ENCODE data around the gene MRPL28. TPM values are rescaled to one million over a fixed set of nuclear protein-coding genes. Genes with fewer than 3 reads are reported as not detected.

MRPL28 gene
- total RNA-seq, 4 donors from 2014 or later = 57.9 to 68.2 (median 63.0) TPM

GRCh38 chr16:354291-354881, 16.0 kb downstream of the MRPL28 start:
- Histone ChIP-seq H3K4me1 (peaks cover 9 to 48% (median 22%) of the 10 kb centered on the region in 3 donors), H3K9me3 (no peaks in the 10 kb centered on the region), H3K27me3 (no peaks in the 10 kb centered on the region), H3K27ac (peak overlapping the region; percentile 88 to 95 (median 90)), H3K36me3 (no peaks in the 10 kb centered on the region), H3K4me3 (peak overlapping the region in 1 of 4 donors; percentile 75)
- no peak for DNase-seq
- intact Hi-C loops (cut with DNase I) = no loop called here
- 50 to 60% methylated on average over 5 to 8 of the region's 12 CpGs for WGBS, 2 donors
- peak in 1 of 4 donors; percentile 16 for TF ChIP-seq POLR2A (IDR thresholded peaks at IDR 0.05)
- TF ChIP-seq CTCF (IDR thresholded peaks at IDR 0.05) = no peak

GRCh38 chr16:353404-354290, 16.7 kb downstream of the MRPL28 start:
- no peak for TF ChIP-seq POLR2A (IDR thresholded peaks at IDR 0.05)
- no peak for TF ChIP-seq CTCF (IDR thresholded peaks at IDR 0.05)
- Histone ChIP-seq H3K4me3 (peak overlapping the region; percentile 48 to 90 (median 63)), H3K4me1 (peaks cover 9 to 48% (median 22%) of the 10 kb centered on the region in 3 donors), H3K9me3 (no peaks in the 10 kb centered on the region), H3K36me3 (no peaks in the 10 kb centered on the region), H3K27ac (peak overlapping the region; percentile 88 to 95 (median 90)), H3K27me3 (no peaks in the 10 kb centered on the region)
- intact Hi-C loops (cut with DNase I) = no loop called here
- 51 to 86% methylated on average over 6 to 10 of the region's 25 CpGs for WGBS, 2 donors
- DNase-seq = no peak

- H3K4me1 ChIP-seq = peaks cover 9 to 52% (median 22%) of the 10 kb centered on the region in 3 donors
- intact Hi-C loops (cut with DNase I) = no loop called here
- peak in 3 of 4 donors; percentile 79 to 95 (median 92) for TF ChIP-seq POLR2A (IDR thresholded peaks at IDR 0.05)
- peak in 5 of 6 experiments; percentile 45 to 68 (median 50) for TF ChIP-seq CTCF (IDR thresholded peaks at IDR 0.05)
- WGBS, 2 donors = 0% methylated on average over 23 of the region's 113 CpGs; no CpG with 5 or more reads in 1 of the 2 donors
- H3K36me3 ChIP-seq = no peaks in the 10 kb centered on the region
- H3K27ac ChIP-seq = peak within 1 kb of the TSS; percentile 88 to 95 (median 90)
- DNase-seq = peak; percentile 99
- no peaks in the 10 kb centered on the region for H3K27me3 ChIP-seq
- peak within 1 kb of the TSS; percentile 51 to 90 (median 80) for H3K4me3 ChIP-seq
- H3K9me3 ChIP-seq = no peaks in the 10 kb centered on the region
These were observed 17.6 kb downstream of the MRPL28 start, which contains the start of gene AXIN1 for GRCh38 chr16:352547-353403. Gene AXIN1 (minus strand): TSS chr16:352723. CDS start chr16:347025, 5,698 bp downstream.

- DNase-seq = no peak
These were observed 18.4 kb downstream of the MRPL28 start for GRCh38 chr16:351804-352520.

More at GRCh38 chr16:351804-352520, 18.4 kb downstream of the MRPL28 start:
- H3K27ac ChIP-seq = peak overlapping the region; percentile 70 to 90 (median 88)
- intact Hi-C loops (cut with DNase I) = no loop called here
- TF ChIP-seq POLR2A (IDR thresholded peaks at IDR 0.05) (no peak), CTCF (IDR thresholded peaks at IDR 0.05) (no peak)
- H3K4me3 ChIP-seq = peak overlapping the region; percentile 51 to 90 (median 80)
- H3K4me1 ChIP-seq = peaks cover 9 to 57% (median 22%) of the 10 kb centered on the region in 3 donors
- H3K9me3 ChIP-seq = no peaks in the 10 kb centered on the region
- H3K36me3 ChIP-seq = no peaks in the 10 kb centered on the region
- no peaks in the 10 kb centered on the region for H3K27me3 ChIP-seq
- 0 to 3% methylated on average over 3 to 4 of the region's 95 CpGs for WGBS, 2 donors
